Neutrophil (primary cell): ENCODE measurements around the gene VPS41.

Source experiments
- H3K27ac ChIP-seq: fragments of 200-600 bp; sonication (generic); 2 replicates; pipeline ENCODE4 v1.5.1; 2016; ENCODE audit warnings: mild to moderate bottlenecking, moderate library complexity
- H3K27me3 ChIP-seq: fragments of 200-600 bp; sonication (generic); 2 replicates; pipeline ENCODE4 v1.6.0; 2016; ENCODE audit warnings: mild to moderate bottlenecking
- H3K36me3 ChIP-seq: fragments of 200-600 bp; sonication (generic); 2 replicates; pipeline ENCODE4 v1.5.1; 2017
- H3K4me1 ChIP-seq, 2 experiments: fragments of 200-600 bp in 1 of 2; sonication (generic) in 1 of 2; 1 replicate in 1 of 2; 2 replicates in 1 of 2; pipeline versions ENCODE4 v1.5.1 to v1.6.1; 2013 to 2016; ENCODE audit warnings: low read depth in 1 of 2, low read length in 1 of 2, mild to moderate bottlenecking in 1 of 2, moderate library complexity in 1 of 2; ENCODE audit not compliant: control insufficient read depth in 1 of 2, insufficient read depth in 1 of 2
- H3K4me3 ChIP-seq, 2 experiments: fragments of 200-600 bp in 1 of 2; sonication (generic) in 1 of 2; 1 replicate in 1 of 2; 2 replicates in 1 of 2; pipeline ENCODE4 v1.5.1; 2013 to 2016; ENCODE audit warnings: low read depth in 1 of 2, low read length in 1 of 2, mild to moderate bottlenecking in 1 of 2, moderate library complexity in 1 of 2
- H3K9me3 ChIP-seq: fragments of 200-600 bp; sonication (generic); 2 replicates; pipeline ENCODE4 v1.5.1; 2016
- TF ChIP-seq, protein P1 (sequence below): fragments of 200-600 bp; sonication (generic); IDR thresholded peaks from 2 replicates; pipeline ENCODE4 v1.5.1; 2016; ENCODE audit warnings: antibody characterized with exemption

The VPS41 gene

DNA sequence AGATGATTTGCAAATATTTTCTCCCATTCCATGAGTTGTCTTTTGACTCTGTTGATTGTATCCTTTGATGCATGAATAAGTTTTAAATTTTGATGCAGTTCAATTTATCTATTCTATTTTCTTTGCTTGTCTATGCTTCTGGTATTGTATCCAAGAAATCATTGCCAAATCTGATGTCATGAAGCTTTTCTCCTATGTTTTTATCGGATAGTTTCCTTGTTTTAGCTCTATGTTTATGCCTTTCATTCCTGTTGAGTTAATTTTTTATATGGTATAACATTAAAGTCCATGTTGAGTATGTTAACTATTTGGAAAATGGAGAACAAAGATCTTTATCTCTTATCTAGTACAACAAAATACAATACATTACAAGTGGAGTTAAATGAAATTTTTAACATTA is 27.6 kb upstream of the VPS41 start:
- no peaks in the 10 kb centered on the region for H3K9me3 ChIP-seq
- no peak overlapping the region for H3K4me3 ChIP-seq
- no peaks in the 10 kb centered on the region for H3K36me3 ChIP-seq
- TF ChIP-seq, protein P1, sequence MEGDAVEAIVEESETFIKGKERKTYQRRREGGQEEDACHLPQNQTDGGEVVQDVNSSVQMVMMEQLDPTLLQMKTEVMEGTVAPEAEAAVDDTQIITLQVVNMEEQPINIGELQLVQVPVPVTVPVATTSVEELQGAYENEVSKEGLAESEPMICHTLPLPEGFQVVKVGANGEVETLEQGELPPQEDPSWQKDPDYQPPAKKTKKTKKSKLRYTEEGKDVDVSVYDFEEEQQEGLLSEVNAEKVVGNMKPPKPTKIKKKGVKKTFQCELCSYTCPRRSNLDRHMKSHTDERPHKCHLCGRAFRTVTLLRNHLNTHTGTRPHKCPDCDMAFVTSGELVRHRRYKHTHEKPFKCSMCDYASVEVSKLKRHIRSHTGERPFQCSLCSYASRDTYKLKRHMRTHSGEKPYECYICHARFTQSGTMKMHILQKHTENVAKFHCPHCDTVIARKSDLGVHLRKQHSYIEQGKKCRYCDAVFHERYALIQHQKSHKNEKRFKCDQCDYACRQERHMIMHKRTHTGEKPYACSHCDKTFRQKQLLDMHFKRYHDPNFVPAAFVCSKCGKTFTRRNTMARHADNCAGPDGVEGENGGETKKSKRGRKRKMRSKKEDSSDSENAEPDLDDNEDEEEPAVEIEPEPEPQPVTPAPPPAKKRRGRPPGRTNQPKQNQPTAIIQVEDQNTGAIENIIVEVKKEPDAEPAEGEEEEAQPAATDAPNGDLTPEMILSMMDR = no peak
- no peak overlapping the region for H3K27ac ChIP-seq
- no peaks in the 10 kb centered on the region for H3K27me3 ChIP-seq
- H3K4me1 ChIP-seq = no peaks in the 10 kb centered on the region

DNA sequence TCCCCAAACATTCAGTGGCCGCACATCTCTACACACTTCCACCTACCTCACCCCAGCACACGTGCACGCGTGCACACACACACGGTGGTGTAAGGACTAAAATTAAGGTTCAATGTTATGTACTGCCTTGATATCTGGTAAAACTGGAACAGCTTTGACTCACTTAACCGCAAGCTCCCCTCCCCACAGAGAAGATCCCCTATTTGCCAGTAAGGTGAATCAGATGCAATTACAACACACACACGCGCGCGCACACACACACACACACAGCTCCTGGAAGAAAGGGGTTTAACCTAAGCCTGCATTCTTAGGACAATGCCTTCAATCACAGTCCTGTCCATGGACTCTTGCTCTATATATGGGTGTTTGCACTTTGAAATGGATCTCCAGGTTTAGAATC is 25.5 kb upstream of the VPS41 start:
- Histone ChIP-seq H3K4me3 (no peak overlapping the region), H3K36me3 (no peaks in the 10 kb centered on the region), H3K4me1 (no peaks in the 10 kb centered on the region), H3K9me3 (no peaks in the 10 kb centered on the region), H3K27me3 (no peaks in the 10 kb centered on the region), H3K27ac (no peak overlapping the region)
- TF ChIP-seq, protein P1 = no peak

DNA sequence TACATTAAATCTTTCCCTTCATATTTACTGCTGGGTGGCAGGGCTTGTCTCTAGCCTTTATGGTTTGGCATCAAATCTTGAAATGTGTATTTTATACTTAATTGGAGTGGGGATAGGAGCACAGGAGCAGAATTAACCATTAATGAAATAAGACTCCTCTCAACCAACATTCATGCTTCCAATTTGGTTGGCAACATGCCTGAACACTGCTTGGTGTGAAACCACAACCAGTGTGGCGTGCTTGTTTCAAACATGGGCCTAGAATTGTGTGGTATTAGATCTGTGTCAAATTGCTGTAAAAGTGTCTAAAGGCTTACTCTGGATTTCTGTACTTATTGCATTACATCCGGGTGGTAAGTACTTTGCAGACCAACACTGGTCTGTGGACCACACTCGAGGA is 25.1 kb upstream of the VPS41 start:
- TF ChIP-seq, protein P1 = no peak

DNA sequence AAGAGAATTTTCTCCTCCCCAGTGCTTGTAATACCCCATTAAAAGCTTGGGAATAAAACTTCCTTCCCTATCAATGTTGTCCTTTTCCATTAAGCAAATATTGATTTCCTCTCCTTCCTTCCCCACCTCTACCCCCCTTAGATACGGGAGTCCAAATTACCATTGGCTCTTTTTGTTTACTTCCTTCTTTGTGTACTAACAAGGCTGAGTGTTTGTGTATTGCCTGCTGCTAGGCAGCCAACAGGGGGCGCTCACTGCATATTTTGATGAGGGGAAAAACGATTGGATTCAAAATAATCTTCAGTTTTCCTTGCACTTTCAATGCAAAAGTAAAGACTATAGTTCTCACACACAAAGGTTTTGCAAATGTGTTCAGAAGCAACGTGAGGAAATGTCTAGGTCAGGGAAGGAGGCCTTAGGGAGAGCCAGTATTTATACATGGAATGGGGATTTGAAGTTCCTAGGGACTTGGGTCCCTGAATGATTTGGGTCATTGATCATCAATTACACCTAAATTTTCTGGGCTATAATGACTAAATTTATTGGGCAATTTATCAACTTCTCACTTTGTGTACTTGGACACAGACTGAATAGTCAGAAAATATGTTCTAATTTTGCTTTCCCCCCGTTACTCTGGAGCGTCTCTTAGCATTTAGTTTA is 23.6 kb upstream of the VPS41 start:
- TF ChIP-seq, protein P1 = peak; percentile 61
- Histone ChIP-seq H3K27me3 (no peaks in the 10 kb centered on the region), H3K4me3 (no peak overlapping the region), H3K36me3 (no peaks in the 10 kb centered on the region), H3K27ac (no peak overlapping the region), H3K9me3 (no peaks in the 10 kb centered on the region), H3K4me1 (no peaks in the 10 kb centered on the region)

More for the DNA sequence above, 25.1 kb upstream of the VPS41 start:
- Histone ChIP-seq H3K4me1 (no peaks in the 10 kb centered on the region), H3K9me3 (no peaks in the 10 kb centered on the region), H3K36me3 (no peaks in the 10 kb centered on the region), H3K4me3 (no peak overlapping the region), H3K27me3 (no peaks in the 10 kb centered on the region), H3K27ac (no peak overlapping the region)

DNA sequence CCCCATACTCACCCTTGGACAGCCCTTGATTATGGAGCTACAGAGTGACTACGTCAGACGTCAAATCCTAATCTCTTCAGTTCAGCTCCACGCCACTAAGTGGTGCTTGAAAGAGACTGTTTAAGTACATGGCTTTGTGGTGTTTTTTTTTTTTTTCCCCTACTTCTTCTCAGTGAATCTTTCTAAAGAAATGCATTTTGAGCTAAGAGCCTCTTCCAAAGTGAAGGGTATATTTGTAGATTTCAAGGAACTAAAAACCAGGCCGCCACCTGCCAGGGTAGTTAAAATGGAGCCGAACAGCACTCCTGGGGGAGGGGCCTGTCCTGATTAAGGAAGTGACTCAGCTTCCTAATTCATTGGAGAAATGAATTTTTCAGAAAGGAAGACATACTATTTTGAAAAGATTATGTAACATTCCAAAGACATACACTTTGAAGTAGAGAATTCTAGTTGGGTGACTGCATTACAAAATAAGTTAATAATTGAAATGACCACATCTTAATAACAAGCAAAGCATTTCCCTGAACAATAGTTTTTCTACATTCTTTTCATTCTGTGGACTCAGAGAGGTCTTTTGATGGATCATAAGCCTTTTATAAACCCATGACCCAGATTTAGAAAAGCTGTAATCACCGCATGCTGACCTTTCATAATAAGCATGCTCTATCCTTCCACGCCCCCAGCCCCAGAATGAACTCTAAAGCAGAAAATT is 20.6 kb upstream of the VPS41 start:
- Histone ChIP-seq H3K27ac (no peak overlapping the region), H3K36me3 (no peaks in the 10 kb centered on the region), H3K9me3 (no peaks in the 10 kb centered on the region), H3K4me1 (no peaks in the 10 kb centered on the region), H3K27me3 (no peaks in the 10 kb centered on the region), H3K4me3 (no peak overlapping the region)
- TF ChIP-seq, protein P1 = no peak
